GM12873 (cell line): ENCODE measurements around the gene FREY1.

Source experiments
- CTCF ChIP-seq: IDR thresholded peaks from 2 replicates; pipeline ENCODE4 v1.5.1; 2012; ENCODE audit warnings: low read depth, mild to moderate bottlenecking, moderate library complexity, low read length, control low read depth; ENCODE audit not compliant: insufficient read depth; ENCODE audit errors: missing control alignments

FREY1 gene

GRCh38 chr11:45877845-45878244 lies 29.2 kb downstream of the FREY1 start:
- TF ChIP-seq CTCF: no peak

GRCh38 chr11:45877221-45877620 lies 29.9 kb downstream of the FREY1 start:
- no peak for TF ChIP-seq CTCF

- TF ChIP-seq CTCF: no peak
Measured at GRCh38 chr11:45876401-45876800, 30.7 kb downstream of the FREY1 start.

GRCh38 chr11:45872651-45873356 lies 34.3 kb downstream of the FREY1 start:
- TF ChIP-seq CTCF: peak; percentile 75

- TF ChIP-seq CTCF: no peak
Measured at GRCh38 chr11:45871638-45872037, 35.4 kb downstream of the FREY1 start.

GRCh38 chr11:45870706-45871105 lies 36.4 kb downstream of the FREY1 start:
- TF ChIP-seq CTCF: no peak

GRCh38 chr11:45869551-45869950 lies 37.5 kb downstream of the FREY1 start:
- TF ChIP-seq CTCF: no peak
